IPS DF 6.9 (cell line): ENCODE data around the gene NOL4L.

ENCODE experiments used
- DNase-seq: peaks from one replicate; pipeline ENCODE4 v3.0.0-alpha.2; 2013; ENCODE audit warnings: low read depth, low spot score
- H3K27ac ChIP-seq: one replicate; pipeline ENCODE4 v1.5.1; 2013; ENCODE audit warnings: low read length, control low read depth
- H3K27me3 ChIP-seq: 2 replicates; pipeline ENCODE4 v1.6.1; 2013; ENCODE audit warnings: mild to moderate bottlenecking, low read length; ENCODE audit not compliant: control insufficient read depth, insufficient read depth
- H3K36me3 ChIP-seq: 2 replicates; pipeline ENCODE4 v1.6.1; 2013; ENCODE audit warnings: low read length; ENCODE audit not compliant: control insufficient read depth, insufficient read depth
- H3K4me1 ChIP-seq: 2 replicates; pipeline ENCODE4 v1.6.1; 2013; ENCODE audit warnings: low read length; ENCODE audit not compliant: control insufficient read depth, insufficient read depth
- H3K4me3 ChIP-seq: 2 replicates; pipeline ENCODE4 v1.5.1; 2013; ENCODE audit warnings: mild to moderate bottlenecking, low read length
- H3K9me3 ChIP-seq: 2 replicates; pipeline ENCODE4 v1.6.1; 2013; ENCODE audit warnings: low read length, inconsistent platforms; ENCODE audit not compliant: control insufficient read depth, insufficient read depth
- WGBS: extraction: QIAGEN DNeasy Blood & Tissue Kit; methylation state at CpG from one replicate; pipeline ENCODE4 v1.1.7; 2013; ENCODE audit warnings: mixed read lengths, missing lambda C conversion rate; ENCODE audit not compliant: insufficient read length, insufficient coverage; 5-methylcytosine and 5-hydroxymethylcytosine counted together

NOL4L gene

DNA sequence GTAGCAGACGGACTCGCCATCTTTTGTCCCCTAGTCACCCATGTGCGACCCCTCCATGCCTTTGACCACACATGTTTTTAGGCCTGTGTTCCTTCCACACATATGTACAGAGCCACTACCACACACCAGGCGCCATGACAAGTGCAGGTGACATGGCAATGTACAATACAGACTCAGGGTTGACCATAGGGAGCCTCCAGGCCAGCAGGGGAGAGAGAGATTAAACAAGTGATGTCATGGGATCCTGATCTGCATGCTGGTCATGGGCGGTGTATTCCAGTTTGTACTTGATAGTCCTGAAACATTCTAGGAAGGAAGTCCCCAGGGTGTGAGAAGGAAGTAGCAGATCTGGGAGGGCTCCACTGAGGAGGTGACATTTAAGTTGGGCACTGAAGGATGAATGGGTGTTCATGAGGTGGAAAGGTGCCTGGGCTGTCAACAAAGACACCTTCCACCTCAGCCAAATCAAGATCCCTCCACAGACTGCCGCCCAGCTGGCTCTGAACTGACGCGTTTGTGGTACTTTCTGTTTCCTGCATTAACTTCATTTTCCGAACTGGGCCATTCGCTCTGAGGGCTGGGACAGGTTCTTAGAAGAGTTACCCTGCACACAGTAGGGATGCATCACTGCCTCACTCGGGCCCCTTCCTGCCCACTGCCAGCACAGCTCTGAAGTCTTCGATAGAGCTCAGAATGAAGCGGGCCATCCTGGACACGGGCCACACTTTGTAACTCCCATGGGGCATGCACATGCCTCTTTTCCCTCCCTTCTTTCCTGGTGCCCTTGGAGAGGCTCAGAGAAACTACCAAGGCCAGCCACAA lies 94.0 kb downstream of the NOL4L start:
- Histone ChIP-seq H3K36me3 (no peaks in the 10 kb centered on the region), H3K27me3 (no peaks in the 10 kb centered on the region), H3K27ac (no peak overlapping the region), H3K4me1 (no peaks in the 10 kb centered on the region), H3K4me3 (no peak overlapping the region), H3K9me3 (no peaks in the 10 kb centered on the region)
- no CpG with 5 or more reads among the region's 14 CpGs for WGBS
- DNase-seq: no peak

DNA sequence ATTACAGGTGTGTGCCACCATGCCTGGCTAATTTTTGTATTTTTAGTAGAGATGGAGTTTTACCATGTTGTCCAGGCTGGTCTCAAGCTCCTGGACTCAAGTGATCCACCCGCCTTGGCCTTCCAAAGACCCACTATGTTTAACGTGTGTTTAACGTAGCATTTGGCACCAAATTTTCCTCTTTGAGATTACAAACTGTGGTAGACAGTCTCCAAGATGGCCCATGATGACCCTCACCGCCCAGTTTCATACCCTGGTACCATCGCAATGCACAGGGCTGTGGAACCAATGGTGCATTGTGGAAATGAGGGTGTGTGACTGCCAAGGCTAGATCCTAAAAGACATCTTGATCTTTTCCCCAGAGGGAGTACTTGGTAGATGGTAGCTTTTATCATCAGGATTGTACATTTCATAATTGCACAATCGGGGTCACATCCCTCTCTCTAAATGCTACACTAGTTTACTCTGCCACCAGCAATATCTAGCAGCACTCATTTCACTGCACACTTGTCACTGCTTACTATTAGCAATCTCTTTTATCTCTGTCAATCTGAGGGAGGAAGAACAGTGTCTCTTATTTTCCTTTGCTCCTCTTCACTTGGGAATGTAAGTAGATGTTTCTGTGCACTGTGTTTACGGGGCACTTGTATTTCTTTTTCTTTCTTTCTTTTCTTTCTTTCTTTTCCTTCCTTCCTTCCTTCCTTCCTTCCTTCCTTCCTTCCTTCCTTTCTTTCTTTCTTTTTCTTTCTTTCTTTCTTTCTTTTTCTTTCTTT lies 96.9 kb downstream of the NOL4L start:
- no peak overlapping the region for H3K27ac ChIP-seq
- whole genome bisulfite sequencing: no CpG with 5 or more reads among the region's 7 CpGs
- no peaks in the 10 kb centered on the region for H3K9me3 ChIP-seq
- H3K4me3 ChIP-seq: no peak overlapping the region
- no peak for DNase-seq
- no peaks in the 10 kb centered on the region for H3K36me3 ChIP-seq
- no peaks in the 10 kb centered on the region for H3K4me1 ChIP-seq
- no peaks in the 10 kb centered on the region for H3K27me3 ChIP-seq

DNA sequence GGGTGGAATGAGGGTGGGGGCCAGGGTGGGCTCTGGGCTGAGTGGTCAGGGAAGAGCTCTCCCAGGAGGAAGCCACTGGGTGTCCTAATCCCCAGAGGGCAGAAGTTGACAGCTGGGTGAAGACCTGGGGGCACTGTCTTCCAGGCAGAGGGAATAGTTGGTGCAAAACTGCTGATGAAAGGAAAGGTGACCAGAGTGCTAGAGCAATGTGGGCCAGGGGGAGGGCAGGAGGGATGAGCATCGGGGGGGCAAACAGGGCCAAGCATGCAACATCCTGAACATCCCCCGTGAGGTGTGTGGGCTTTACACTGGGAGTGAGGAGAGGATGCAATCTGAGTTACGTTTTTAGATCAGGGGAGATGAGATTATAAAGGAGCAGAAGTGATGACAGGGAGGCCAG lies 97.8 kb downstream of the NOL4L start:
- WGBS: no CpG with 5 or more reads among the region's 3 CpGs
- no peaks in the 10 kb centered on the region for H3K36me3 ChIP-seq

DNA sequence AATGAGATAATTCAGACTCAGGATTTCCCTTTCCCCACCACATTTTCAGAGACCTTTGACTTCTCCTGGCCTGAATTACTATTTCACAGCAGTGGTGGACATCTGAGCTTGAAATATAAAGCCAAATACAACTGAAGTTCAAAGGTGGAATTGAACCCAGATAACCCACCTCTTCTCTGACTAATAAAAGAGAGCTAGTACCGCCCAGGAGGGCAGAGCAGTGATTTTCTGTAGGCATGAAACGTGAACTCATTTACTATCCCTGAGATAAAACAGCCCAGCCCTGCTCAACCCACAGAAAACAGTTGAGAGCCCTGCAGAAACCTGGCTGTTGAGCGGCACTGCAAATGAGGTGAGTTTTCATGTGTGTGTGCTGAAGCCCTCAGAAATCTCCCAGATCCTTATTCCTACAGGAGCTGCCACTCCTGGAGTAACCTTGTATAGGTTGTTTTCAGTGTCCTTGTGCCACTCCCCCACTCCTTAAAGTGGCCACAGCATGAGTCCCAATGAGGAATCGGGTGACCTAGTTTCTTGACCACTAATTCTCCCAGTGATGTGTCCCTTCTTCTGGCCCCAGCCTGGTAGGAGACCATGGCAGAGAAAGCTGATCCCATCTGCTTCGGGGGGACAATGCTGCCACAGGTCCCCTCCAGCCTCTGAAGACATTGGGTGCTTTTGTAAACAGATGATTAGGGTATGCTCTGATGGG lies 99.2 kb downstream of the NOL4L start:
- H3K4me1 ChIP-seq: peaks cover 2% of the 10 kb centered on the region
- H3K27me3 ChIP-seq: no peaks in the 10 kb centered on the region
- no peaks in the 10 kb centered on the region for H3K9me3 ChIP-seq
- no peaks in the 10 kb centered on the region for H3K36me3 ChIP-seq
- H3K27ac ChIP-seq: no peak overlapping the region
- no CpG with 5 or more reads among the region's 5 CpGs for WGBS
- H3K4me3 ChIP-seq: no peak overlapping the region
- no peak for DNase-seq

More for the DNA sequence above, 97.8 kb downstream of the NOL4L start:
- Histone ChIP-seq H3K27me3 (no peaks in the 10 kb centered on the region), H3K4me3 (no peak overlapping the region), H3K27ac (no peak overlapping the region), H3K4me1 (no peaks in the 10 kb centered on the region), H3K9me3 (no peaks in the 10 kb centered on the region)
- DNase-seq: no peak

DNA sequence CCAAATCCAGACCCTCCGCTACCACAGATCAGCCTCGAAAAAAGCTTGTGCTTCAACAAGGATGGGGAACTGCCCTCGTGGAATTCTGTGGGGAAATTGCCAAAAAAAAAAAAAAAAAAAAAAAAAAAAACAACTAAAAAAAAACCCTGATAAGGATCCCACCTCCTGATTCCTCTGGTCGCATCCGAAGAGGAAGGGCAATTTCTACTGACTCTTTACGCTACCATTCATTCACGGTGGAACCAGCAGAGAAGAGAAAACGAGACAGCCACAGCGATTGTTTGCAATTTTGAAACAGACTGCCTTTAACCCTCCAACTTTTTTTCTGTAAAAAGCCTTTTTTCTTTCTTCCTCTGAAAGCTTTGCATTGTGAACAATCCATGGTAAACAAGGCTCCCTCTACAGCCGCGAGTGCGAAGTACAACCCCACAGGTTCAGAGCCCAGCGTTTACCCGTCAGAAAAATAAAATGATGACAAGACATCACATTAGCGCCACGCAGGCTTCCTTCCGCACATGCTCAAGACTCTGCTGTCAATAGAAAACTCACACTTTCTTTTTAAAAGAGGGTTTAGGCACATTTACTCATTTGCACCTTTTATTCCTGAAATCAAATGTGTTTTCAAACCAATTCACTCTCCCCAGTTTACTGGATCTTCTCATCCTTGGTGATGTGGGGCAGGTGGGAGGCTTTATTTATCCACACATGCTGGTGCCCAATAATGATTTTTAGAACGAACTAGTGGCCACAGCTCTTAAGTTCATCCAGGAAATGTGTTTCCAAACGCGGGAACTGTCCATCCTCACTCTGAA lies 100.0 kb downstream of the NOL4L start:
- WGBS: no CpG with 5 or more reads among the region's 20 CpGs
- Histone ChIP-seq H3K4me3 (peak overlapping the region; percentile 70; the same call in 1 of the 2 replicates), H3K4me1 (peaks cover 6% of the 10 kb centered on the region), H3K36me3 (no peaks in the 10 kb centered on the region), H3K9me3 (no peaks in the 10 kb centered on the region), H3K27me3 (no peaks in the 10 kb centered on the region), H3K27ac (no peak overlapping the region)
- no peak for DNase-seq

DNA sequence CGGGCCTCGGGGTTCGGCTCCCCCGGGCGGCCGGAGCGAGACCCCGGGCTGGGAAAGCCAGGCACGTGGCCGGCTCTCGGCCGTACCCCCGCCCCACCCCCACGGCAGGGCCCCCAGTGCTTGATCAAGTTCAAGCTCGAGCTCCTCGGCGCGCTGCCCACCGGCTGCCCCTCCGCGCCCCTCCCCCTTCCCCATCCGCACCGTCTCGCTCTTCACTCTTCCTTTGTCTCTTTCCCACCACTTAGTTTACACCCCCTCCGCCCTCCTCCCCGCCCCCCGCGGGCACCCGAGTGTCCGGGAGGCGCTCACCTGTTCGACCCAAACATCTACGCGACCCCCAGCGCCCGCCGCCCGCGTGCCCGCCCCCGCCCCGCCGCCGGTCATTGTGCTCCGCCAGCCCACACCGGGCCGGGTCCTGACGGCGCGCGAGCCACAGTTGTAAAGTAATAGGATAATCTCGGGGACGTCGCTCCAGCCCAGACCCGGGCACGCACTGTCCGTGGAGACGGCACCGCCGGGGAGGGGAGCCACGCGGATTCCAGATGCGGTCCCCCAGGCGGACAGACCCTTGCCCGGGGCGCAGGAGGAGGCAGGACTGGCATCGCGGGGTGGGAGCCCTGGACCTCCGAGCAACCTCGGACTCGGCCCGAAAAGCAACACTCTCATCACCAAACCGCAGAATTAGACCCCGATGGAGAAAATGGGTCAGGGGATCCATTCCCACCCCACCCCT lies 100.7 kb downstream of the NOL4L start:
- WGBS: no CpG with 5 or more reads among the region's 74 CpGs
- H3K4me1 ChIP-seq: peaks cover 6% of the 10 kb centered on the region
- peak overlapping the region; percentile 70 for H3K4me3 ChIP-seq
- H3K36me3 ChIP-seq: no peaks in the 10 kb centered on the region
- H3K27ac ChIP-seq: no peak overlapping the region
- DNase-seq: no peak
- no peaks in the 10 kb centered on the region for H3K9me3 ChIP-seq
- H3K27me3 ChIP-seq: no peaks in the 10 kb centered on the region

DNA sequence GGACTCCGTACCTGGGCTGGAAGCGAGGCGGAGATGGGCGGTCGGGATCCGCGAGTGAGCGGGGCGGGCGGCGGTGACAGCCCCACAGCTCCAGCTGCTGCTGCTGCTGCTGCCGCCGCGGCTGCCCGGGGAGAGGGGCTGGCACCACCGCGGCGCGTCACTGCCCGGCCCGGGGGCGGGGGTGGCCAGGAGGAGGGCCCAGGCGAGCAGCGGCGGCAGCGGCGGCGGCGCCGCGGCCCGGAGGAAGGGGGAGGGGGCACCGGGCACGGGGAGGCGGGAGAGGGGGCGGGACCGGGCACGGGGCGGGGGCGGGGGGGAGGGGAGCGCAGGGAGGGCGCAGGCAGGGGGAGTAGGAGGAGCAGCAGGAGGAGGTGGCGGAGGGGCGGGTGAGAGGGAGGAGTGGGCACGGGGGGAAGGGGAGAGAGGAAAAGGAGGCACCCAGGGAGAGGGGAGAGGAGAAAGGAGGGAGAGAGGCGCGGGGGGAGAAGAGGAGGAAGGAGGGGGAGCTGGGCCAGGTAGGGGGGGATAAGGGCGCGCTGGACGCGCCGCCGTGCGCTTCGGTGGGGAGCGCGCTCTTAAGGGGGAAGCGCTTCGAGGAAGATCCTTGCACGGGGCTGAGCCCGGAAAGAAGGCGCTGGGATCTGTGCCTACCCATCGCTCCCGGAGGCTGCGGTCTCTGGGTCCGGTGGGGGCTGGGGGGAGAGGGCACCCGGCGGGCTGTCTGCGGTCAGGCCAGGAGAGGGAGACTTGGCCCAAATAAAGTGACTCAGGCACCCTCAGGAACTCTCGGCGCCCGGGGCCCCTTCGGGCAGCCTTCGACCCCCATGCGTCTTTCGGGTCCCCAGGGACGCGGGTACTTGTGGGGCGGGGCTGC lies 101.5 kb downstream of the NOL4L start:
- H3K9me3 ChIP-seq: no peaks in the 10 kb centered on the region
- no peaks in the 10 kb centered on the region for H3K27me3 ChIP-seq
- H3K27ac ChIP-seq: no peak overlapping the region
- H3K36me3 ChIP-seq: no peaks in the 10 kb centered on the region
- H3K4me3 ChIP-seq: peak overlapping the region; percentile 96
- WGBS: no CpG with 5 or more reads among the region's 79 CpGs
- H3K4me1 ChIP-seq: peaks cover 6% of the 10 kb centered on the region
- no peak for DNase-seq

DNA sequence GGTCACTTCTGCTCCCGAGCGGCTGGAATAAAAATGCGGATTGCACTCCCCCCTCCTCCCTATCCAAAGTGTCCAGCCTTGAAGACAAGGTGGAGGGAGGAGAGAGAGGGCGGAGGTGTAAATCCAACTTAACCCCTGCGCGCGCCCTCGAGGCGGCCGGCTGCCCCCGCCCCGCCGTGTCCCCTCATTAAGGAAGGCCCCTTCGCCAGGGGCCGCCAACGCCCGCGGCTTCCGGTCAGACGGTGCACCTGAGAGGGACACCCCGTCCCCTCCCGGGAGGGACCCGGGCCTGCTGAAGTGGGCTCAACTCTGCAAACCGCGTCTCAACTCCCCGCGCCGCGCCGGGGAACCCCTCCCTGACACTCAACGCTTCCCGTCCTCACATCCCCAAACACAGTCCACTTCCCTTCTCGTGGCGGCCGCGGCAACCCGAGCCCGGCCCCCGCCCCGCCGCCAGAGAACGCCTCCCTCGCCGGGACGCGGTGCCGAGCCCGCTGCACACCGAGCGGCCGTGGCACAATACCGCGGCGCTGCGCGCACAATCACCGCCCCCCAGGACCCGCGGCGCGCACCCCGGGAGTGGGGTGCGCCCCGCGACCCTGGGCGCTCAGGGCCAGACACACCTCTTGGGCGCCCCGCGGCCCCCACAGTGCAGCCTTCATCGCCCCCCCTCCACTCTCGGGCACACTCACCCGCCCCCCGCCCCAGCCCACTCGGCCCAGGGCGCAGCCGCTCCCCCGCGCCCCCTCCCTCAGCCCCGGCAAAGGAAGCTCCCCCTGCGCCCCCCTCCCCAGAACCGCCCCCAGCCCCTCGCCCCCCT lies 102.5 kb downstream of the NOL4L start:
- no peaks in the 10 kb centered on the region for H3K36me3 ChIP-seq
- peaks cover 6% of the 10 kb centered on the region for H3K4me1 ChIP-seq
- H3K27ac ChIP-seq: no peak overlapping the region
- no peaks in the 10 kb centered on the region for H3K27me3 ChIP-seq
- peak overlapping the region; percentile 96 for H3K4me3 ChIP-seq
- H3K9me3 ChIP-seq: no peaks in the 10 kb centered on the region
- no peak for DNase-seq
- whole genome bisulfite sequencing: no CpG with 5 or more reads among the region's 82 CpGs
